Stimulated activated CD8-positive, alpha-beta memory T cell treated with anti-CD3 and anti-CD28 coated beads, Interleukin-15, amount 100 ng/mL, for 1 hour (primary cell): Measurements from ENCODE around the gene UNC45A.
"Not testable (repeated sequence)": the region's sequence is repeated elsewhere in the genome, so short reads cannot be mapped to it uniquely, and the experiment has no call there.

ENCODE experiments used
- DNase-seq: peaks from one replicate; pipeline ENCODE4 v3.0.0-alpha.2; 2020; ENCODE audit warnings: low read depth

The UNC45A gene

GRCh38 chr15:90916461-90916860, 18.6 kb upstream of the UNC45A start:
- DNase-seq = no peak

- no peak for DNase-seq
Measured at GRCh38 chr15:90917569-90917968, 17.5 kb upstream of the UNC45A start.

GRCh38 chr15:90918034-90918788, 16.9 kb upstream of the UNC45A start:
- no peak for DNase-seq

GRCh38 chr15:90918835-90919234, 16.2 kb upstream of the UNC45A start:
- no peak for DNase-seq

GRCh38 chr15:90921887-90922286, 13.2 kb upstream of the UNC45A start:
- DNase-seq = no peak

GRCh38 chr15:90922712-90923322, 12.3 kb upstream of the UNC45A start:
- not testable (repeated sequence) for DNase-seq

GRCh38 chr15:90924375-90924774, 10.7 kb upstream of the UNC45A start:
- no peak for DNase-seq

- not testable (repeated sequence) for DNase-seq
Measured at GRCh38 chr15:90926766-90927165, 8.3 kb upstream of the UNC45A start.

GRCh38 chr15:90928106-90928505, 7.0 kb upstream of the UNC45A start:
- DNase-seq = not testable (repeated sequence)

GRCh38 chr15:90929246-90930019, 5.7 kb upstream of the UNC45A start:
- DNase-seq = no peak

GRCh38 chr15:90930861-90931574, 4.1 kb upstream of the UNC45A start:
- DNase-seq = no peak

GRCh38 chr15:90931575-90931827, 3.6 kb upstream of the UNC45A start:
- no peak for DNase-seq

- peak; percentile 88 for DNase-seq
Measured at GRCh38 chr15:90931828-90932659, 3.0 kb upstream of the UNC45A start, which contains the start of gene HDDC3. Gene HDDC3, minus strand, starts transcription at chr15:90932549. Its CDS starts 9 bp downstream, at chr15:90932540.

GRCh38 chr15:90932660-90932991, 2.5 kb upstream of the UNC45A start:
- no peak for DNase-seq

- no peak for DNase-seq
Measured at GRCh38 chr15:90933301-90933700, 1.8 kb upstream of the UNC45A start.

GRCh38 chr15:90934256-90934948, 683 bp upstream of the UNC45A start:
- DNase-seq = peak; percentile 73

GRCh38 chr15:90936823-90937222, 1.7 kb downstream of the UNC45A start:
- DNase-seq = no peak

GRCh38 chr15:90938261-90938660, 3.2 kb downstream of the UNC45A start:
- no peak for DNase-seq

GRCh38 chr15:90939756-90940155, 4.7 kb downstream of the UNC45A start:
- DNase-seq = no peak

GRCh38 chr15:90941038-90941437, 6.0 kb downstream of the UNC45A start:
- DNase-seq = no peak
